Embryonic facial prominence (tissue), 1 donor: ENCODE data around the gene SPATA33.
"Not testable (repeated sequence)": the region's sequence is repeated elsewhere in the genome, so short reads cannot be mapped to it uniquely, and the experiment has no call there.

Experiments used
- DNase-seq: peaks from one replicate; pipeline ENCODE4 v3.0.0-alpha.2; 2016; ENCODE audit errors: extremely low spot score

Gene SPATA33

DNA sequence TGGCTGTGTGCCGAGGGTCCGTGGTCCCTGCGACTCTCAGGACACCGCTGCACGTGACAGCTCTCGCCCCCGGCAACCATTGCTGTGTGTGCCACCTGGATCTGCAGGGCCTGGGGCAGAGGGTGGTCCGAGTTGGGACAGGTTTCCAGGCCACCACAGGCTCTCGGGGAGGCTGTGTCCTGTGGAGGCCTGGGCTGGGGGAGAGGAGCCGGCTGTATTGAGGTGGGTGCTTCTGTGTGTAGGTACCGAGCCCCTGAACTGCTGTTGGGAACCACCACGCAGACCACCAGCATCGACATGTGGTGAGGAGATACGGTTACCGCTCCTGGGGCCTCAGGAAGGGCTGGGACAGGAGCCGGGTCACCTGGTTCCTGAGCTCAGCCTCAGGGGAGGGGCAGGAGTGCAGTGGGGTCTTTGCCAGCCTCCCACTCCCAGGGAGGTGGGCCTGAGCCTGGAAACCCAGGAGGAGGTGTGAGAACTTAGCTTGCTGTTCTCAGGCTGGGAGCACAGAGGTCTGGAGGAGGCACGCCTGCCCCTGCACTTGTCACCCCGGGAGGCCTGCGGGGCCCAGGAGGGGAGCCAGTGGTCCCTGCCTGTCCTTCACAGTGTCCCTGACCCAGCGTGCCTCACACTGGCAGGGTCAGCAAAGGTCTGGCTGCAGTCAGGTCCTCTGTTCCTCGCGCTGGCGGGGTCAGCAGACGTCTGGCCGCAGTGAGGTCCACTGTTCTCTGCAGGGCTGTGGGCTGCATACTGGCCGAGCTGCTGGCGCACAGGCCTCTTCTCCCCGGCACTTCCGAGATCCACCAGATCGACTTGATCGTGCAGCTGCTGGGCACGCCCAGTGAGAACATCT, 36.5 kb downstream of the SPATA33 start:
- DNase-seq = no peak

- not testable (repeated sequence) for DNase-seq
Measured at GRCh38 chr16:89694784-89695085, 37.1 kb downstream of the SPATA33 start.

DNA sequence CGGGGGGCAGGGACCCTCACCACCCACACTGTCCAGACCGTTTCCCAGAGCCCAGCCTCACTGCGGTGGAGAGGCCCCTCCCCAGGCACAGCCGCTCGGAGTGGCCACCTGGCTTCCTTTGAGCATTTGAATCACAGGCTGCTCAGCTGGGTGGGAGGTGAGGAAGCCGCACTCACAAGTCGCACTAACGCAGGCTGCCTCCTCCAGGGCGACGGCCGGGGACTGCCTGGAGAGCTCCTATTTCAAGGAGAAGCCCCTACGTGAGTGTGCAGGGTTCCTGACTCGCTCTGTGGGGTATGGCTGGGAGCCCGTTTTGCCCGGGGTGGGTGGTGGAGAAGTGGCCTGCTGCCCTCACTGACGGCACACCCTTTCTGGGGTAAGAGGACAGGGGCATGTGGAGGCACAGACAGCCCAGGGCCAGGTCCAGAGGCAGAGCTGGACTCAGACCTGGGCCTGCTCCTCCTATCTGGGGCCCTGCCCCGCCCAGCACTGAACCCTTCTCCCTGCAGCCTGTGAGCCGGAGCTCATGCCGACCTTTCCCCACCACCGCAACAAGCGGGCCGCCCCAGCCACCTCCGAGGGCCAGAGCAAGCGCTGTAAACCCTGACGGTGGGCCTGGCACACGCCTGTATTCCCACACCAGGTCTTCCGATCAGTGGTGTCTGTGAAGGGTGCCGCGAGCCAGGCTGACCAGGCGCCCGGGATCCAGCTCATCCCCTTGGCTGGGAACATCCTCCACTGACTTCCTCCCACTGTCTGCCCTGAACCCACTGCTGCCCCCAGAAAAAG, 37.6 kb downstream of the SPATA33 start:
- DNase-seq = no peak

DNA sequence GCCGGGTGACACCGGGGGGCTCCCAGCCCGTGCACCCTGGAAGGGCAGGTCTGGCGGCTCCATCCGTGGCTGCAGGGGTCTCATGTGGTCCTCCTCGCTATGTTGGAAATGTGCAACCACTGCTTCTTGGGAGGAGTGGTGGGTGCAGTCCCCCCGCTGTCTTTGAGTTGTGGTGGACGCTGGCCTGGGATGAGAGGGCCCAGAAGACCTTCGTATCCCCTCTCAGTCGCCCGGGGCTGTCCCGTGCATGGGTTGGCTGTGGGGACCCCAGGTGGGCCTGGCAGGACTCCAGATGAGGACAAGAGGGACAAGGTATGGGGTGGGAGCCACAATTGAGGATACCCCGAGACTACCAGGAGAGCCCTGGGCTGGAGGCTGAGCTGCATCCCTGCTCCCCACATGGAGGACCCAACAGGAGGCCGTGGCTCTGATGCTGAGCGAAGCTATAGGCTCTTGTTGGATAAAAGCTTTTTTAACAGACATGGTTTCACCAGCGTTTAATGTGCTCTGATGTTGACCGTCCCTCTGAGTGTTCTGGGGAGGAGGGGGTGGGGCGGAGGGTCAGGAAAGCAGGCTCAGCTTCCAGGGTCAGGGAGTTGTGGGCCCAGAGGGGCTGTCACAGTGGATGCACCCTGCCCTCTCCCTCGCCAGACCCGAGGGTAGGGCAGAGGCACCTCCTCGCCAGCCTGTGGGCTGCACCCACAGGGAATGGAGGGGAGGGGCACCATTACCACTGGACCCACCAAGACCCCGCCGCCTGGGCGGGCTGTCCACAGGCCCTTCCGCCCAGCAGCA, 38.4 kb downstream of the SPATA33 start:
- no peak for DNase-seq

DNA sequence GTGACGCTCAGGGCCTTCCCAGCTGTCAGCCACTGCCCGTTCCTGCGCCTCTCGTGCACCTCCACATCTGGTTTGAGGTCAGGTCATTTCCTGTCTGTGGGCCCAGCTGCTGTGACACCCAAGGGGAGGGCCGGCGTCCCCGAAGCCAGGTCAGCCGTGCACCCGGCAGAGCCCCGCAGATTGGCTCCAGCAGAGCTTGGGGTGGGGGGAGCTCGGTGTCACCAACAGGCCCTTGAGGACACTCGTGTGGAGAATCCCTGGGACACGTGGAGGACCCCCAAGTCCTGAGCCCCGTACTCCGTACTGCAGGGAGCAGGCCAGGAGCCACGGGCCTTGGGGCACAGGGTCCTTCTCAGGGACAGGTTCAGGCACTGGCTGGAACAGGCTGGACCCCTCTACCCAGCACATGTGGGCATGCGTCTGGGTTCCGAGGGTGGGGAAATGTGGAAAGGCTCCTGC, 39.1 kb downstream of the SPATA33 start:
- DNase-seq = no peak

DNA sequence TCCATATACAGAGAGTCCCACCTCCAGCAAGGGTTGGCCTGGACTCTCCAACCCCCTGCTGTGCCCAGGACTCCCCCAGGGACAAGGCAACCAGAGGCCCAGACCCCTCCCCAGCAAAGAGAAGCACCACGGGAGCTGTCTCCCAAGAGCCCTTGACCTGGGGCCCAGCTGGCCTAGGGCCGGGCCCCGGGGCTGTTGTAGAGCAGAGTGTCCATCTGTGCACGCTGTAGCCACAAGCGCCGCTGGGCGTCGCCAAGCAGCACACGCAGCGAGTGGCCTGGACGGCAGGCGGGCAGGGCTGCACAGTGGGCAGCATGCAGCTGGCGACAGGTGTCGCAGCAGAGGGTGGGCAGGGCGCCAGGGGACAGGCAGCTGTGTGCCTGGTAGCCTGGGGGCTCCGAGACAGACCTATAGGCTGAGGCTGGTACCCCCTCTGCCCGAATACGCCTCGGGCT, 39.6 kb downstream of the SPATA33 start:
- DNase-seq = no peak

DNA sequence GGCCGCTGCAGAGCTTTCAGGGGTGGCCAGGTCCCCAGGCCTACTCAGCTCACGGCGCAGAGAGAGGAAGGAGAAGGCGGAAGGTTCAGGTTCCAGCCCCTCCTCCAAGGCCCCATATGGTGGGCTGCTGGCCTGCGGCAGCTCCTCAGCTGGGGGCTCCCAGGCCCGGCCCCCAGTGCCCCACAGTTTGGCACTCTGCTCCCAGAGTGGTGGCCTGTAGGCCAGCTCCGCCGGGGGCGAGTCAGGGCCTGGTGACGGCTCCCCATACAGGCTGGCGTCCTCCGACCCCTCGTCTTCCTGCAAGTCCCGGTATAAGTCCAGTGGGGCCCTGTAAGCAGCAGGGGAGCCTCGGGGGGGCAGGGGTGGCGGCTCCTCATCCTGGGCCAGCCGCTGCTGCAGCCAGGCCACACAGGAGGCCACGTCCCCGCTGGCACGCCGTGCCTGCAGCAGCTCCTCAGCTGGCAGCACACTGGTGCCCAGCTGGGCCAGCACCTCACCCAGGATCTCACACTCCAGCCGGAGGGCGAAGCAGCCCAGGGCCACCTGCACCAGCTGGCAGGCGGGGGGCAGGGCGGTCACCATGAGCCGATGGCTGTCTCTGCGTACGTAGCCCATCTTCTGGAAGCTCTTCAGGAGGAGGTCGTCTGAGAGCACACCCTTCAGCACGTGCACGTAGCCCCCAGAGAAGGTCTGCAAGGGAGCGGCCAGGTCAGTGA, 40.1 kb downstream of the SPATA33 start:
- no peak for DNase-seq

DNA sequence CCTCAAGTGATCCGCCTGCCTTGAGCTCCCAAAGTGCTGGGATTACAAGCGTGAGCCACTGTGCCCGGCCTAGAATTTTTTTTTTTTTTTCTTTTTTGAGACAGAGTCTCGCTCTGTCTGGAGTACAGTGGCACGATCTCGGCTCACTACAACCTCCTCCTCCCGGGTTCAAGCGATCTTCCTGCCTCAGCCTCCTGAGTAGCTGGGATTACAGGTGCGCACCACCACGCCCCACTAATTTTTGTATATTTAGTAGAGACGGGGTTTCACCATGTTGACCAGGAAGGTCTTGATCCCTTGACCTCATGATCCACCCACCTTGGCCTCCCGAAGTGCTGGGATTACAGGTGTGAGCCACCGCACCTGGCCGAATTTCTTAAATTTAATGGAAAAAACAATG, 41.1 kb downstream of the SPATA33 start:
- not testable (repeated sequence) for DNase-seq

DNA sequence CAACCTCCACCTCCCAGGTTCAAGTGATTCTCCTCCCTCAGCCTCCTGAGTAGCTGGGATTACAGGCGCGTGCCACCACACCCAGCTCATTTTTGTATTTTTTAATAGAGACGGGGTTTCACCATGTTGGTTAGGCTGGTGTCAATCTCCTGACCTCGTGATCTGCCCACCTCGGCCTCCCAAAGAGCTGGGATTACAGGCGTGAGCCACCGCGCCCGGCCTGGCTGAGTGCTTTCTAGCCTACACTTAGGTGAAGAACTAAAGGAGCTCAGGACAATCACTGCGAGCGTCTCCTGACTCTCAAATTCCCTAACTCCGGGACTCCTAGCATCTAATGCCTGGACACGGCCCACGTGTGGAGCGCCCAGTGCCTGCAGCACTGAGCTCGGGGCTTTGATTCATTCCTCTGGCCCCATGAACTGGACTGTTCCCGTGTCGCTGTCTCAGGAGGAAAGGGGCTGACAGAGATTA, 42.0 kb downstream of the SPATA33 start:
- not testable (repeated sequence) for DNase-seq

GRCh38 chr16:89700100-89700648, 42.5 kb downstream of the SPATA33 start:
- peak; percentile 93 for DNase-seq

GRCh38 chr16:89700649-89701424, 43.2 kb downstream of the SPATA33 start:
- DNase-seq = no peak

GRCh38 chr16:89701425-89702406, 44.1 kb downstream of the SPATA33 start, which contains the start of gene SPATA2L:
Gene SPATA2L, minus strand, starts transcription at chr16:89701705. Its CDS starts 473 bp downstream, at chr16:89701232.
- peak; percentile 52 for DNase-seq

GRCh38 chr16:89704281-89704680, 46.6 kb downstream of the SPATA33 start:
- DNase-seq = no peak

DNA sequence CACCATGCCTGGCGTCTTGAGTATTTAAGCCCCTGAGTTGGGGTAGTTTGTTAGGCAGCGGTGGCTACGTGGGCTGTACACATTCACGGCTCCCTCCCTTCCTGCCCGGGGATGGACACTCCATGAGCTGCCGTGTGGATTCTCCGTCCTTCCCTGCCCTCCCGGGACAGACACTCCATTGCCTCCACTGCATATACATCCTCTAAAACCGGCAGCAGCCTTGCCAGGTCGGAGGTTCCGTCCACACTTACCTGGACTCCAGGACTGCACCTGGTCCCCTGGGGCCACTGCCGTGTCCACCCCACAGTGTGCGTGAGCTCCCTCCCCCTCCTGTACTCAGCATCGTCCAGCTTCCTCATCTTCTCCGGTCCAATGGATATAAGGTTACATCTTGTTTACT, 47.4 kb downstream of the SPATA33 start:
- no peak for DNase-seq

DNA sequence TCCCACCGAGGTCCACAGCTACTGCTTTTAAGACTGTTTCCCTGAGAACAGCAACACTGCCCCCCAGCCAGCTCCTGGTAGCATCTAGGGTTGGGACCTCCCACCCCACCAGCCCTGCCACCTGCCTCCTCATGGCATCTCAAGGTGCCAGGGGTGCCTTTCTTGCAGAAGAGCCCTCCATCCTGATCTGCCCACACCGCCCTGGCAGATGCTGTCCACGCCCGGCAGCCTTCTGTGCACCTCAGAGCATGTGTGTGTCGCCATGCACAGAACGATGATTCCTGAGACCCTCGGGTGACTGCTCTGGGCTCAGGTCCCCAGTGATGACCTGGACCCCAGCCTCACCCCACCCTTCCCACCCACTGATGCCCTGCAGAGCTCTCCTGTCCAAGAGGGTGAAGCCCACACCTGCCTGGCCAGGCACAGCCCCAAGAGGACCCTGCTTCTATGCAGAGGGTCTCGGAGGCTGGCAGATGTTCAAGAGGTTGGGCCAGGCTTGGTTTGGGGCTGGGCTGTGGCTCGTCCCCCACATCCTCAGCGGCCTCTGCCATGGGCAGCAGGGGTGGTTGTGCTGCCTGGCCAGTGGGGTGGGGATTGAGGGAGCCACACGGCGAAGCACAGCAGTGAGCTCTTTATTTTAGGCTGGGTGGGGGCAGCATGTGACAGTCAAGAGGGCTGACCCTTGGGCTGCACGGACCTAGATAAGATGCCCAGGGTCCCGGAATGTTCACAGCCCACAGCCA, 49.1 kb downstream of the SPATA33 start:
- no peak for DNase-seq

DNA sequence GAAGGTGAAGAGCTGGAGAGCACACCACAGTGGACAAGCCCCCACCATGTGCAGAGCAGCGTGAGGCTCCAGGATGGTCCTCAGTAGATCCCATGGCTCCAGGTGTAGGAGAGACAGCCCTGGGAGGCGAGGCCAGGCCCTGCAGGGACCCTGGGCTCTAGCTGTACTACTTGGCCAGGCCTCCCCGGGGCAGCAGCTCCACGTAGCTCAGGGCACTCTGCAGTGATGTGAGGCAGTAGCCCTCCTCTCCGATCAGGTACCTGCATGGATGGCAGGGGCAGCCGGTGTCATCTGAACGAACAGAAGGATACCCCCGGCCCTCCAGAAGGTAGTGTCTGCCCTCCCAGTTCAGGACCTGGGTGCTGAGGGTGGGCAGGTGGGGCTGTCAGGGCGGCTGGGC, 50.1 kb downstream of the SPATA33 start:
- DNase-seq = no peak

DNA sequence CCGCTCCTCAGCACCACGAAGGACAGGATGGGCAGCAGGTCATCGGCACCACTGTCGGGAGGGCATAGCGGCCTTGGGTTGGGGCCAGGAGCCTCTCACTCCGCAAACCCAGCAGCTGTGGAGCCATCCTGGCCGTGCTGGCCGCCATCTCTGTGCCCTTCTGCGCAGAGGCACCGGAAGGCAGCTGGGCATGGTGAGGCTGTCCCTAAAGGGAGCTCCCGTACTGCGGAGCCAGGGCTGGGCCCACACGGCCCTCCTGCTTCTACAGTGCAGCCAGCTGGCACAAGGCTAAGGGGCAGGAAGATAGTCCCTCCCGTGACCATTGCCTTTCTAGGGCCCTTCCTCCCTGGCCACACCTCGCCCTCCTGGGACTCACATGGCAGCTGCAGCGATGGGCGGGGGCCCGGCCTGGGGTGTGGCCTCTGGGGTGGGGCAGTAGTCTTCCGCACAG, 50.9 kb downstream of the SPATA33 start:
- DNase-seq = no peak

DNA sequence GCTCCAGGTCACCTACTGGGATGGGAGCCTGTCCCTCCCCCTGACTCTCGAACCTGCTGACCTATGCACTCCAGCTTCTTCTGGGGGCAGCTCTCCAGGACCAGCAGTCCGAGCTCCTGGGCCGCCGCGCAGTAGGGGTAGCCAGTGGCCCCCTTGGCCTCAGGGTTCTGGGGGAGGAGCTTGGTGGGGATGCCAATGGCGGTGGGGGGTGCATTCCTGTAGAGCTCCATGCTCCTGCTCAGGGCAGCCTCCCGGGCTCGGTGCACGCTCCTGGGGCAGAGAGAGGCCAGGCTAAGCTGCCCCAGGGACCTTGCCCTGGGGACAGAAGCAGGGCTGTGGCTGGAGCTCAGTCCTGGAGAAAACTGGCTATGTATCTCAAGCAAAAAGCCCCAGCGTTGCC, 51.5 kb downstream of the SPATA33 start:
- no peak for DNase-seq
